Kidney (tissue), 14 donors: ENCODE measurements around the gene OGFR. TPM values are rescaled to one million over a fixed set of nuclear protein-coding genes. Genes with fewer than 3 reads are reported as not detected.

ENCODE experiments used
- DNase-seq, 5 donors: peaks; one replicate each; pipeline ENCODE4 v3.0.0-alpha.2; 2013 to 2020
- FAIRE-seq: peaks from 2 replicates; lab custom pipeline; 2012; peaks lifted over from hg19 to GRCh38; lab: Jason Lieb, UNC
- H3K27ac ChIP-seq, 2 donors: one replicate each; pipeline ENCODE4 v1.7.0; 2013; ENCODE audit warnings: low read depth in 2 of 2, low read length in 2 of 2, inconsistent platforms in 1 of 2
- H3K27me3 ChIP-seq: one replicate; pipeline ENCODE4 v1.7.1; 2013; ENCODE audit warnings: low read length, inconsistent platforms; ENCODE audit not compliant: control insufficient read depth, insufficient read depth
- H3K36me3 ChIP-seq, 3 donors: one replicate each; pipeline versions ENCODE4 v1.7.0 to v1.7.1; 2013; ENCODE audit warnings: low read length in 3 of 3, control low read depth in 1 of 3, inconsistent platforms in 1 of 3; ENCODE audit not compliant: insufficient read depth in 3 of 3, control insufficient read depth in 2 of 3
- H3K4me1 ChIP-seq, 3 donors: one replicate each; pipeline versions ENCODE4 v1.7.0 to v1.7.1; 2013; ENCODE audit warnings: low read length in 3 of 3, inconsistent platforms in 1 of 3, low read depth in 1 of 3; ENCODE audit not compliant: control insufficient read depth in 2 of 3, insufficient read depth in 2 of 3
- H3K4me3 ChIP-seq, 3 donors: one replicate each; pipeline versions ENCODE4 v1.7.0 to v1.8.1; 2013; ENCODE audit warnings: low read length in 3 of 3, control low read depth in 1 of 3, inconsistent platforms in 1 of 3
- H3K9ac ChIP-seq, 3 donors: one replicate each; pipeline versions ENCODE4 v1.7.0 to v1.7.1; 2013; ENCODE audit warnings: low read length in 3 of 3, control low read depth in 1 of 3, inconsistent platforms in 1 of 3
- H3K9me3 ChIP-seq, 3 donors: one replicate each; pipeline versions ENCODE4 v1.7.0 to v1.7.1; 2013; ENCODE audit warnings: low read length in 3 of 3, control low read depth in 1 of 3, inconsistent platforms in 1 of 3; ENCODE audit not compliant: control insufficient read depth in 2 of 3, insufficient read depth in 1 of 3
- intact Hi-C: fragments of 100-400 bp; cut with DNase I; formaldehyde crosslinking; loops from one replicate; pipeline ENCODE4 v1.11.1; 2022
- polyA plus RNA-seq: library from polyadenylated mRNA; stranded (reverse); fragments of 350-450 nt; fragmentation: Illumina TruSeq; extraction: RNeasy Lipid Tissue Mini Kit (QIAGEN cat#74804); gene quantifications from one replicate; pipeline ENCODE4 v1.2.3, GENCODE V29; 2014; ENCODE audit warnings: low read depth, low replicate concordance; ENCODE audit not compliant: insufficient read depth
- total RNA-seq: library from RNA; stranded (reverse); fragmentation: NEBNext Ultra II Directional; extraction: Animal tissue kit (Norgen Biotek cat#: 25700); gene quantifications from one replicate; pipeline ENCODE4 v1.2.1, GENCODE V29; 2021
- TF ChIP-seq, protein P1 (sequence below): IDR thresholded peaks from 3 replicates; pipeline ENCODE4 v1.5.1; 2012; ENCODE audit warnings: mild to moderate bottlenecking, moderate library complexity, borderline replicate concordance; ENCODE audit not compliant: insufficient read depth; ENCODE audit errors: extremely low read depth
- donor health status: control.
- donor health status: control.
- donor health status: control.
- donor health status: control.
- donor health status: control.
- donor health status: DM: yes; HTN: yes; CAD: no.
- donor health status: Normal renal cell carcinoma (clear cell type).

Gene OGFR
- total and polyA plus RNA-seq, 2 donors from 2014 or later: 33.7 to 46.8 TPM

DNA sequence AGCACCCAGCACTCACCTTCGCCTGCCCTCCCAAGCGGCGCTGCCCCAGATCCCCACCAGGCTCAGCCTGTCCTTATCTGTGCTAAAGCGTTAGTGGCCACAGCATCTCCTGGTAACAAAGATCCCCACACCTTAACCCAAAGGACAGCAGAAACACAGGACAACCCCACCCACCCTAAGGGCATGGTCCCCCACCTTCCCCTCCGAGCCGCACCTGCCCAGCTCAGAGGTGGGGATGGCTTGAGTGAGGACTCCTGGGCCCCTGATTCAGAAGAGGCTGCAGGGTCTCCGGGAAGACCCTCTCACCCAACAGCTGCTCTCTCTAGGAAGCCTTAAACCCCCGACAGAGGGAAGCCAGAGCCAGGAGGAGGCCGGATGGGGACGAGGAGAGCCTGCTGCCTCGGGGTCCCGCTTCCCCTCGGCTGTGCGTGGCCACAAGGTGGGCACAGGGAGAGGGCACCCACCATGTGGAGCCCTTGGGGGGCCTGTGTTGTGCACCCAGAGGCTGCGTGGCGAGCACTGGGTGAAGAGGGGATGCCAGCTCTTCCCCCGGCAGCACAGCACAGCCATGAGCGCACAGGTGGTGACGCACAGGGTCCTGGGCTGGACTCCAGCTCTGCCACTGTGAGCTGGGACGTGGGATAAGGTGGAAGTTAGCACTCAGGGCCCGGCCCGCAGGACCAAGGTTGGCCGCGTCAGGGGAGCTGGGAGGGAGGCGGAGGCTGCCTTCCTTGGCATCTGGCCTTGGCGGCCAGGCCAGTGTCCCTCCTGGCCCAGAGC lies 40.3 kb upstream of the OGFR start:
- FAIRE-seq (no peak), DNase-seq (peak in 1 of 5 donors; percentile 74)
- TF ChIP-seq, protein P1, sequence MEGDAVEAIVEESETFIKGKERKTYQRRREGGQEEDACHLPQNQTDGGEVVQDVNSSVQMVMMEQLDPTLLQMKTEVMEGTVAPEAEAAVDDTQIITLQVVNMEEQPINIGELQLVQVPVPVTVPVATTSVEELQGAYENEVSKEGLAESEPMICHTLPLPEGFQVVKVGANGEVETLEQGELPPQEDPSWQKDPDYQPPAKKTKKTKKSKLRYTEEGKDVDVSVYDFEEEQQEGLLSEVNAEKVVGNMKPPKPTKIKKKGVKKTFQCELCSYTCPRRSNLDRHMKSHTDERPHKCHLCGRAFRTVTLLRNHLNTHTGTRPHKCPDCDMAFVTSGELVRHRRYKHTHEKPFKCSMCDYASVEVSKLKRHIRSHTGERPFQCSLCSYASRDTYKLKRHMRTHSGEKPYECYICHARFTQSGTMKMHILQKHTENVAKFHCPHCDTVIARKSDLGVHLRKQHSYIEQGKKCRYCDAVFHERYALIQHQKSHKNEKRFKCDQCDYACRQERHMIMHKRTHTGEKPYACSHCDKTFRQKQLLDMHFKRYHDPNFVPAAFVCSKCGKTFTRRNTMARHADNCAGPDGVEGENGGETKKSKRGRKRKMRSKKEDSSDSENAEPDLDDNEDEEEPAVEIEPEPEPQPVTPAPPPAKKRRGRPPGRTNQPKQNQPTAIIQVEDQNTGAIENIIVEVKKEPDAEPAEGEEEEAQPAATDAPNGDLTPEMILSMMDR: no peak
- H3K27me3 ChIP-seq: no peaks in the 10 kb centered on the region
- H3K36me3 ChIP-seq: no peaks in the 10 kb centered on the region
- no peak overlapping the region for H3K27ac ChIP-seq
- H3K9me3 ChIP-seq: no peaks in the 10 kb centered on the region
- H3K9ac ChIP-seq: no peak overlapping the region
- H3K4me3 ChIP-seq: no peak overlapping the region
- intact Hi-C loops: no loop called here
- peaks cover 0 to 12% (median 3%) of the 10 kb centered on the region in 3 donors for H3K4me1 ChIP-seq

DNA sequence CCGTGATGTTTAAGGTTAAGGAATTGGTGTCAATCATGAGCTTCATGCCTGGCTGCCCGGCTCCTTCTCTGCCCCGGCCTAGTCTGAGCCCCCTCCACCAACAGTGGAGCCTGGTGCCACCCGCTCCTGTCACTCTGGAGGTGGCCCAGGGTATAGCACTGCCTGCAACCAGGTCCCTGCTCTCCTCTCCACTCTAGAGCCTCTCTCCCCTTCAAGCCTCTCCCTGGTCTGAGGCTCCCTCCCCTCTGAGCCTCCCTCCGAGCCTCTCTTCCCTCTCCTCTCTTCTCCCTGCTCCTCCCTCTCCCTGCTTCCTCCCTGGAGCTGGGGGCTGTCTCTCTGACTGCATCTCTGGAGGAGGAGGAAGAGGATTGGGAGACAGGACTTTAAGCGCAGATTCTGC lies 39.6 kb upstream of the OGFR start:
- FAIRE-seq (no peak), DNase-seq (peak in 1 of 5 donors; percentile 56)
- Histone ChIP-seq H3K27ac (no peak overlapping the region), H3K36me3 (no peaks in the 10 kb centered on the region), H3K27me3 (no peaks in the 10 kb centered on the region), H3K4me3 (no peak overlapping the region), H3K9ac (no peak overlapping the region), H3K4me1 (peaks cover 0 to 12% (median 3%) of the 10 kb centered on the region in 3 donors), H3K9me3 (no peaks in the 10 kb centered on the region)
- TF ChIP-seq, protein P1: no peak
- intact Hi-C loops: no loop called here

DNA sequence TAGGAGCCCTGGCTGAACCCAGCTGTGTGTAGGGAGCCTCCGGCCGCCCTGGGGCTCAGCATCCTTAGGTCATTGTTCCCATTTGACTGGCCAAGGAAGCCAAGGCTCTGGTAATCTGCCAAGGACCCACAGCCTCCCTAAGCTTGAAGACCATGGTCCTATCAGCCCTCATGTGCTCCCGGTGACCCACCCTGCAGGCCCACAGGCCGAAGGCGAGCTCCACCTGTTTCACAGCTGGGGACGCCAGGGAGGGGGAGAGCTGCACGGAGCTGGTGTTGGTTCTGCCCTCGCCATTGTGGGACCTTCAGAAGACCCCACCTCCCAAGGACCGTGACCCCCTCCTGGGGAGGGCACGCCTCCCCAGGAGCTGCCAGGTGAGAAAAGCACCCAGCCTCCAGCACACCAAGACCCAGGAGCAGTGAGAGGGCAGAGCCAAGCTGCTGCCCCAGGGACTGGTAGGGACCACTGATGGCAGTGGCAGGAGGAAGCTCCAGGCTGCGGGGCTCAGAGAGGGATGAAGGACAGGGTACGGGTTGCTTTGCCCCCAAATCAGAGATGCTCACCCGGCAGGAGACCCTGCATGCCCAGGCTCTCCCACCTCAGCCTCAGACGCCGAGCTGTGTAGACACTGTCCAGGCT lies 39.1 kb upstream of the OGFR start:
- DNase-seq (peak in 1 of 5 donors; percentile 40), FAIRE-seq (no peak)
- Histone ChIP-seq H3K4me3 (no peak overlapping the region), H3K27me3 (no peaks in the 10 kb centered on the region), H3K27ac (no peak overlapping the region), H3K9me3 (no peaks in the 10 kb centered on the region), H3K36me3 (no peaks in the 10 kb centered on the region), H3K4me1 (peaks cover 0 to 12% (median 3%) of the 10 kb centered on the region in 3 donors), H3K9ac (no peak overlapping the region)
- TF ChIP-seq, protein P1: no peak
- intact Hi-C loops: no loop called here
